Embryonic facial prominence (tissue), 1 donor: ENCODE results near the gene TM9SF1.
"Not testable (repeated sequence)": the region's sequence is repeated elsewhere in the genome, so short reads cannot be mapped to it uniquely, and the experiment has no call there.

Source experiments
- DNase-seq: peaks from one replicate; pipeline ENCODE4 v3.0.0-alpha.2; 2016; ENCODE audit errors: extremely low spot score

TM9SF1 gene

GRCh38 chr14:24224618-24225071, 29.4 kb upstream of the TM9SF1 start:
- no peak for DNase-seq

GRCh38 chr14:24222987-24223386, 27.7 kb upstream of the TM9SF1 start:
- not testable (repeated sequence) for DNase-seq

- DNase-seq, result no peak
Observed at GRCh38 chr14:24219521-24219920, 24.3 kb upstream of the TM9SF1 start.

- DNase-seq, result no peak
Observed at GRCh38 chr14:24219080-24219479, 23.8 kb upstream of the TM9SF1 start.

GRCh38 chr14:24216876-24217275, 21.6 kb upstream of the TM9SF1 start:
- not testable (repeated sequence) for DNase-seq

GRCh38 chr14:24216345-24216699, 21.1 kb upstream of the TM9SF1 start:
- DNase-seq, result no peak

GRCh38 chr14:24215495-24216344, 20.5 kb upstream of the TM9SF1 start, which contains the start of gene MDP1:
MDP1 (minus strand) TSS chr14:24216066; CDS start chr14:24215955, 111 bp downstream.
- peak; percentile 79 for DNase-seq

GRCh38 chr14:24213866-24214662, 18.8 kb upstream of the TM9SF1 start:
- no peak for DNase-seq

- peak; percentile 94 for DNase-seq
Observed at GRCh38 chr14:24212924-24213865, 18.0 kb upstream of the TM9SF1 start, which contains the start of gene CHMP4A. CHMP4A (minus strand) TSS chr14:24213488; CDS start chr14:24213439, 49 bp downstream.

GRCh38 chr14:24211311-24211710, 16.1 kb upstream of the TM9SF1 start:
- no peak for DNase-seq

GRCh38 chr14:24207625-24208024, 12.4 kb upstream of the TM9SF1 start:
- DNase-seq, result no peak

GRCh38 chr14:24207104-24207551, 11.9 kb upstream of the TM9SF1 start:
- DNase-seq, result no peak

GRCh38 chr14:24206260-24207103, 11.2 kb upstream of the TM9SF1 start:
- DNase-seq, result no peak

- DNase-seq, result no peak
Observed at GRCh38 chr14:24204163-24205146, 9.2 kb upstream of the TM9SF1 start.

GRCh38 chr14:24203249-24203886, 8.1 kb upstream of the TM9SF1 start:
- DNase-seq, result not testable (repeated sequence)

GRCh38 chr14:24202538-24202937, 7.3 kb upstream of the TM9SF1 start:
- not testable (repeated sequence) for DNase-seq

GRCh38 chr14:24198814-24199524, 3.7 kb upstream of the TM9SF1 start:
- no peak for DNase-seq

GRCh38 chr14:24197056-24197450, 1.8 kb upstream of the TM9SF1 start:
- DNase-seq, result no peak
